HG03025 (cell line): ENCODE measurements around the gene ISOC2.
"Not testable (repeated sequence)": the region's sequence is repeated elsewhere in the genome, so short reads cannot be mapped to it uniquely, and the experiment has no call there.

ENCODE experiments used
- ATAC-seq: cut with Tn5 transposase; IDR thresholded peaks from one replicate; pipeline ENCODE4 v1.9.1; 2021; ENCODE audit warnings: mild to moderate bottlenecking, moderate library complexity; ENCODE audit not compliant: unreplicated experiment, low FRiP score

ISOC2 gene

GRCh38 chr19:55461259-55461973 is at the start of gene ISOC2:
TSS of gene ISOC2 (minus strand) at chr19:55461642. CDS start at chr19:55456486, 5,156 bp downstream.
- ATAC-seq = peak; percentile 87

GRCh38 chr19:55508120-55508519 is 46.7 kb upstream of the ISOC2 start:
- no peak for ATAC-seq

DNA sequence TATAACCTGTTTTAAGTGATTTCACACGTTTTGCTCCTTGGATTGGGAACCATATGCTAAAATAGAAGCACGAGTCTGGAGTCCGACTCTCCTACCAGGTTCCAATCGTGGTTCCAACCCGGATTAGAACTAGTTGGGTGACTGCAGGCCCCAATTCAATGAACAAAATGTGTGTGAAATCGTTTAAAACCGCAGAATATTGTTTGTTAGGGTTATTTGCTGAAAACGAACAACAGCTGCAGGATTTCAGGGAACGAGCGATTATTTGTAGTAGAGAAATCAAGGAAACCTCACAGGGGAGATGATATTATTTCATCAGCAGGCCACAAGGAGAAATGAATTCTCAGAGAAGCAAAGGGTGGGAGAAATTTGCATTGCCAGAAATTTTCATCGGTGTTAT is 43.5 kb upstream of the ISOC2 start:
- ATAC-seq = no peak

GRCh38 chr19:55504252-55504603 is 42.8 kb upstream of the ISOC2 start:
- no peak for ATAC-seq

- ATAC-seq = peak; percentile 85
These were observed 42.2 kb upstream of the ISOC2 start for GRCh38 chr19:55503502-55504251.

DNA sequence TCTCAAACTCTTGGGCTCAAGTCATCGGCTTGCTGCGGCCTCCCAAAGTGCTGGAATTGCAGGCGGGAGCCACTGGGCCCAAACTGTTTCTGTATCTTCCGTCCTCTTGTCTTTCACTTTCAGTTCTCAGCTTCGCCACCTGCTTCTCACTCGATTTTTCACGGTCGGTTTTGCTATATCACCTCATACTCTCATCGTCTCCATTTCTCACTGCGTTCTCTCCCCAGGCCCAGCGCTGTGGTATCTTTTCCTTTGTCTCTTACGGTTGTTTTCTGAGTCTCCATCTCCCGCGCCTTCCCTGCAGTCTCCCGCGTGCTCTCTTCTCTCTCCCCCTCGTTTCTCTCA is 41.7 kb upstream of the ISOC2 start:
- no peak for ATAC-seq

DNA sequence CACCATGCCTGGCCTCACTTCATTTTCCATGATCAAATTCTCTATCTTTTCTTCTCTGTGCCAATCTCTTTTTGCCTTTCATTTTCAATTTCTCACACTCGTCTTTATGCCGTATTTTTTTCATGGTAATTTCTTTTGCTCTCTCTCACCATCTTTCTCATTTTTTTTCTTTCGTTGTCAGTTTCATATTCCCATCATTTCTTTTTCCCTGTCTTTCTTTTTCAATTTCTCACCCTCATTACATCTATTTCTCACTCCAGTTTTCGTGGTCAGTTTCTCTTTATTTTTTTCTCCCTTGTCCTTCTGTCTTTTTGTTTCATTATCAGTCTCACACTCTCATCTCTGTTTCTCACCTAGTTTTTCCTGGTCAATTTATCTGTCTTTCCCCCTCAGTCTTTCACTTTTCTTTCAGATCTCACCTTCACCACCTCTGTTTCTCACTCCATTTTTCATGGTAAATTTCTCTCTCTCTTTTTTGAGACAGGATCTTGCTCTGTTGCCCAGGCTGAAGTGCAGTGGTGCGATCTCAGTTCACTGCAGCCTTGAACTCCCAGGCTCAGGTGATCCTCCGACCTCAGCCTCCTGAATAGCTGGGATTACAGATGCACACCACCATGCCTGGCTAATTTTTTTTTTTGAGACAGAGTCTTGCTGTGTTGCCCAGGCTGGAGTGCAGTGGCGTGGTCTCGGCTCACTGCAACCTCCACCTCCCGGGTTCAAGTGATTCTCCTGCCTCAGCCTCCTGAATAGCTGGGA is 40.9 kb upstream of the ISOC2 start:
- ATAC-seq = no peak

DNA sequence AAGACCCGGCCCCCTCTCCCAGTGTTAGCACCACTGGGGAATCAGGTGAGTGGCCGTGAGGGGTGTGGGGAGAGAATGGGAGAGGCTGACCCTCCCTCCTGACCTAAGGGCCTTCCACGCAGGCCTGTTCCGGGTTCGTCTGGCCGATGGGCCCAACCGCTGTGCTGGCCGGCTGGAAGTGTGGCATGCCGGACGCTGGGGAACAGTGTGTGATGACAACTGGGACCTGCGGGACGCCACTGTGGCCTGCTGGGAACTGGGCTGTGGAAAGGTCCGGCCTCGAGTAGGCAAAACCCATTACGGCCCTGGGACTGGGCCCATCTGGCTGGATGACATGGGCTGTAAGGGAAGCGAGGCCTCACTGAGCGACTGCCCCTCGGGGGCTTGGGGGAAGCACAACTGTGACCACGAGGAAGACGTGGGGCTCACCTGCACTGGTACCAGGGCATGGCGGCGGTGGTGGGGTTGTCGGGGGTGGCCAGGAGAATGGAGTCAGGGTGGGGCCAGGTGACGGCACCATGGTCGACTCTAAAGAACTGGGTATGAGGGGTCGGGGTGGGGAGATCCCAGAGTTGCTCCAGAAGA is 39.0 kb upstream of the ISOC2 start:
- no peak for ATAC-seq

GRCh38 chr19:55498246-55498840 is 36.9 kb upstream of the ISOC2 start:
- ATAC-seq = no peak

GRCh38 chr19:55497763-55498162 is 36.3 kb upstream of the ISOC2 start:
- ATAC-seq = no peak

- ATAC-seq = not testable (repeated sequence)
These were observed 35.4 kb upstream of the ISOC2 start for GRCh38 chr19:55496820-55497219.

DNA sequence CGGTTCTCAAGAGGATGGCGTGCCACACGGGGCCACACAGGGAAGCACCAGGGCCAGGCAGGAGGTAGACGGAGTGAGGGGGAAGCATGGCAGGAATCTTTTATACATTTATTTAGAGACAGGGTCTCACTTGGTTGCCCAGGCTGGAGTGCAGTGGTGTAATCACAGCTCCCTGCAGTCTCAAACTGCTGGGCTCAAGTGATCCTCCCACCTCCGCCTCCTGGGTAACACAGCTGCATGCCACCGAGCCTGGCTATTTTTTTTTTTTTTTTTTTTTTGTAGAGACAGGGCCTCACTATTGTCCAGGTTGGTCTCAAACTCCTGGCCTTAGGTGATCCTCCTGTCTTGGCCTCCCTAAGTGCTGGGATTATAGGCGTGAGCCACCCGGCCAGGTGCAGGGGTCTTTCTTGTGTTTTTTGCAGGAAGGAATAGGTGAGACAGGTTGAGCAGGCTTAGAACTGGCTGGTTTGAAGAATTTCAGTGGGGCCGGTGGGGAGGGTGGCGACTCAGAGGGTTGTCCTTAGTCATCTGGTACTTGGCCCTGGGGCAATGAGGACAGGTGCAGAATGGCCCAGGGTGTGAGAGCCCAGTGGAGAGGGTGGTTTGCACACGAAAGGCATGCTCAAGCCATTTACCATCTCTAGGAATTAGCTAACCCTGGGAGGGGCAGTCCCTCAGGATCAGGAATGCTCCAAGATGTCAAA is 34.4 kb upstream of the ISOC2 start:
- ATAC-seq = no peak

GRCh38 chr19:55494172-55494761 is 32.8 kb upstream of the ISOC2 start:
- no peak for ATAC-seq

DNA sequence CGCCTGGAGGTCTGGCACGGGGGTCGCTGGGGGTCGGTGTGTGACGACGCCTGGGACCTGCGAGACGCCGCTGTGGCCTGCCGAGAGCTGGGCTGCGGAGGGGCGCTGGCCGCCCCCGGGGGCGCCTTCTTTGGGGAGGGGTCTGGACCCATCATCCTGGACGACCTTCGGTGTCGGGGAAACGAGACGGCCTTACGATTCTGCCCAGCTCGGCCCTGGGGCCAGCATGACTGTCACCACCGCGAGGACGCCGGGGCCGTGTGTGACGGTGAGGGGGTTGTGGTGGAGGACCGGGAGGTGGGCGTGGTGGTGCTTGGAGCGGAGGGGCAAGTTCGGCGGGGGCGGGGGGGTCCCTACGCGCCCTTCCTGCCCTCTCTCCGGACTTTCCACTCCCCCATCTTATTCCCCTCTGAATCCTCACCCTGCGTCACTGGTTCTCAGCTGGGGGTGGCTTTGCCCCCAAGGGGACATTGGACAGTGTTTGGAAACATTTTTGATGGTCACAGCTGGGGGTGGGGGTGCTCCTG is 32.3 kb upstream of the ISOC2 start:
- ATAC-seq = no peak

DNA sequence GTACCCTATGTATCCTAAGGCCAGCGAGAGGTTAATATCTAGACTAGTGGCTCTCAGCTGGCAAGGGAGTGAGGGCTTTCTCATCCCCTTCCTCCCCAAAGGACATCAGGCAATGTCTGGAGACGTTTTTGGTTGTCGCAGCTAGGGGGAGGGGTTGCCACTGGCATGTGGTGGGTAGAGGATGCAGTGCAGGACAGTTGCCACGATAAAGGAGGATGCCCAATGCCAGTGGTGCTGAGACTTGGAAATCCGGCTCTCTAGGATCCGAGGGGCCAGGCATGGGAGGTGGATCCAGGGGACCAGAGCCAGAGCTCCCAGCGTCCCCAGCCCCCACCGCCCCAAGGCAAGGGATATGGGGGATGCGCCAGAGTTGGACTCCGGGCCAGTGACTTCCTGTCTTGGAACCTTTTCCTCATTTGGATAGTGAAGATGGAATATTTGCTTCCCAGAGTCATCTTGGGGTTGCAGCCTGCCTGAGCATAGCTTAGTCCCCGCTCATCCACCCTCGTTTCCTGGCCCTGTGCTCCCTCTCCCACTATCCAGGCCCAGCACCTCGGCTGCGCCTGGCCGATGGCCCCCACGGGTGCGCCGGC is 31.7 kb upstream of the ISOC2 start:
- no peak for ATAC-seq

DNA sequence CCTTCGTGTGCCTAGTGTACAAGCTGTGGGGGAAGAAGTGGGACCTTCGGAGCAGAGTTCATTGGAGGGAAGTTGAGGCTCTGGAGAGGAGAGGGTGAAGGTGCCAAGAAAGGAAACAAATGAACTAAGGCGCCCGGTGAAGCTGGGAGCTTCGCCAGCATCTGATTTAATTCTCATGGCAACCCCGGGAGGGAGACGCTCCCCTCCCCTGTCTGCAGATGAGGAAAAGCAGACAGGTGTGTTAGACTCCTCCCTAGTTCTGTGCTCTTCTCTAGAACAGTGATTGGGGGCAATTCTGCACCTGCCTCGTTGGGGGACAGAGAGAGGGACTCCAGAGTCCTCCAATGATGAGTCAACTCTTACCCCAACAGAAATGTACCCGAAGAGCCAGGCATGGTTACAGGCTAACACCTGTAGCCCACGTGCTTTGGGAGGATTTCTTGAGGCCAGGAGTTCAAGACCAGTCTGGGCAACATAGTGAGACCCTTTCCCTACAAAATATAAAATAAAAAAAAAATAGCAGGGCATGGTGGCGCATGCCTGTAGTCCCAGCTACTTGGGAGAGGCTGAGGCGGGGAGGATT is 31.0 kb upstream of the ISOC2 start:
- ATAC-seq = no peak

DNA sequence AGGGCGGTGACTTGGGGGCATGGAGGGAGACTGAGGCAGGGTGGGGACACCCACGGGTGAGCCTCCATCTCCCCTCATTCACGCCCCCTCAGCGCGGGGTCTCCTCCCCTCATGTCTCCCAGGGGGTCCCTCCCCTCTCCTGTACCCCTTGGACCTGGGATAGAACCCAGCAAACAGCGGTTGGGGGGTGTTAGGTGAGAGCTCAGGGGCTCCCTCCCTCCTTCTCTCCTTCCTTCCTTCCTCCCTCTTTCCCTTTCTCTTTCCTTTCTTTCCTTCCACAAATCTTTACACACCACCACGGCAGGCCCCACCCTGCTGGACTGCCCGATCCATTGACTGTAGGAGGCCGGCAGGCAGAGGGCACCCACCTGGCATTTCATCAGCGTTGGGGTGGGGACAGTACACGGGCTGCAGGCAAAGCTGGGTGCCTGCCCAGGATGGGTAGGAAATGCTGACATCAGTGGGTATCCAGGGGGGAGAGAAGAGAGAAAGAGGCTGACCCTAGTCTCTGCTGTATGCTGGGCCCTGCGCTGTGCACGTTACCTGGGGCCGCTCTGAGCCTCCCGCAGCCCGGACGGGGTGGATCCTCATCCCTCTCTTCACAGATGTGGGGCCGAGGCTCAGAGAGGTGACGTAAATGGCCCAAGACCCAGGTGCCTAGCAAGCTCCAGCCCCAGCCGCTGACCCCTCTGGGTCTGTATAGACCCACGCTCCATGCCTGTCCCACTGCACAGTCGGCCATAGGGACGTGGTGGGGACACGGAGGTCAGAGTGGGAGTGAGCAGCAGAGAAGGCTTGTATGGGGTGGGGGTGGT is 30.3 kb upstream of the ISOC2 start:
- no peak for ATAC-seq
